CD4-positive, alpha-beta T cell (primary cell): ENCODE measurements around the gene NTRK1. TPM values are rescaled to one million over a fixed set of nuclear protein-coding genes. Genes with fewer than 3 reads are reported as not detected.

Experiments used
- ATAC-seq: fragments of 200-7000 bp; cut with Tn5 transposase; one replicate; pipeline ENCODE4 v1.10.0; 2022; ENCODE audit warnings: mild to moderate bottlenecking; ENCODE audit not compliant: poor library complexity
- CTCF ChIA-PET: fragments of 350-600 bp; sonication (Branson Sonifier 250); formaldehyde crosslinking; loops from one replicate; lab custom pipeline; 2021; ENCODE audit warnings: antibody characterized with exemption, inconsistent platforms; lab: Charles Lee
- POLR2A ChIA-PET: fragments of 350-600 bp; sonication (Branson Sonifier 250); formaldehyde crosslinking; loops from one replicate; lab custom pipeline; 2021; ENCODE audit warnings: antibody characterized with exemption, inconsistent platforms; lab: Charles Lee
- DNase-seq, 14 experiments: peaks; one replicate each; pipeline ENCODE4 v3.0.0-alpha.2; 2013 to 2020; ENCODE audit warnings: mixed read lengths in 2 of 14
- H3K27ac ChIP-seq, 2 donors: one replicate each; pipeline versions ENCODE4 v1.5.1 to v1.7.0; 2013; ENCODE audit warnings: low read length in 2 of 2, low read depth in 1 of 2, mild to moderate bottlenecking in 1 of 2
- H3K27me3 ChIP-seq, 2 experiments: 1 replicate in 1 of 2; 2 replicates in 1 of 2; pipeline versions ENCODE4 v1.6.1 to v1.7.0; 2013; ENCODE audit warnings: low read length in 2 of 2, control low read depth in 1 of 2, mild to moderate bottlenecking in 1 of 2, moderate library complexity in 1 of 2; ENCODE audit not compliant: insufficient read depth in 2 of 2, control insufficient read depth in 1 of 2
- H3K36me3 ChIP-seq: one replicate; pipeline ENCODE4 v1.6.1; 2013; ENCODE audit warnings: low read length, control low read depth; ENCODE audit not compliant: insufficient read depth
- H3K4me1 ChIP-seq: one replicate; pipeline ENCODE4 v1.6.1; 2013; ENCODE audit warnings: low read length, control low read depth; ENCODE audit not compliant: insufficient read depth
- H3K4me3 ChIP-seq: one replicate; pipeline ENCODE4 v1.5.1; 2013; ENCODE audit warnings: mild to moderate bottlenecking, low read length, moderate library complexity
- H3K9me3 ChIP-seq, 2 experiments: 1 replicate in 1 of 2; 2 replicates in 1 of 2; pipeline versions ENCODE4 v1.6.1 to v1.7.0; 2013; ENCODE audit warnings: low read length in 2 of 2, mild to moderate bottlenecking in 2 of 2, control low read depth in 1 of 2, moderate library complexity in 1 of 2; ENCODE audit not compliant: control insufficient read depth in 1 of 2, insufficient read depth in 1 of 2
- H3K27ac Mint-ChIP-seq: one replicate; pipeline ENCODE4 v1.8.0; 2020; ENCODE audit warnings: mixed read lengths
- H3K27me3 Mint-ChIP-seq: one replicate; pipeline ENCODE4 v1.8.0; 2021; ENCODE audit warnings: mixed read lengths
- H3K36me3 Mint-ChIP-seq: one replicate; pipeline ENCODE4 v1.8.0; 2021; ENCODE audit warnings: low read depth, mixed read lengths
- H3K4me1 Mint-ChIP-seq: one replicate; pipeline ENCODE4 v1.8.0; 2021; ENCODE audit warnings: low read depth, mixed read lengths
- H3K4me3 Mint-ChIP-seq: one replicate; pipeline ENCODE4 v1.8.0; 2020; ENCODE audit warnings: mild to moderate bottlenecking, mixed read lengths
- H3K9me3 Mint-ChIP-seq: one replicate; pipeline ENCODE4 v1.8.0; 2020; ENCODE audit warnings: mixed read lengths
- intact Hi-C, 2 experiments: fragments of 100-400 bp; cut with DNase I in 1 of 2; cut with micrococcal nuclease in 1 of 2; formaldehyde crosslinking; loops; one replicate each; pipeline versions ENCODE4 v1.15.1 to v1.9.0; 2023 to 2025; cut with DNase I, micrococcal nuclease
- total RNA-seq, 174 experiments: library from RNA in 2 of 174; stranded (reverse) in 2 of 174; gene quantifications; one replicate each; pipeline ENCODE4 v1.2.3 and lab custom pipeline; 2021 to 2026
- TF ChIP-seq, protein P1 (sequence below): fragments of 200-600 bp; IDR thresholded peaks from one replicate; pipeline ENCODE4 v1.8.0; 2022; ENCODE audit warnings: antibody characterized with exemption, mild to moderate bottlenecking

Gene NTRK1
- total RNA-seq, 2 experiments from 2014 or later: 0.42 to 0.52 TPM

DNA sequence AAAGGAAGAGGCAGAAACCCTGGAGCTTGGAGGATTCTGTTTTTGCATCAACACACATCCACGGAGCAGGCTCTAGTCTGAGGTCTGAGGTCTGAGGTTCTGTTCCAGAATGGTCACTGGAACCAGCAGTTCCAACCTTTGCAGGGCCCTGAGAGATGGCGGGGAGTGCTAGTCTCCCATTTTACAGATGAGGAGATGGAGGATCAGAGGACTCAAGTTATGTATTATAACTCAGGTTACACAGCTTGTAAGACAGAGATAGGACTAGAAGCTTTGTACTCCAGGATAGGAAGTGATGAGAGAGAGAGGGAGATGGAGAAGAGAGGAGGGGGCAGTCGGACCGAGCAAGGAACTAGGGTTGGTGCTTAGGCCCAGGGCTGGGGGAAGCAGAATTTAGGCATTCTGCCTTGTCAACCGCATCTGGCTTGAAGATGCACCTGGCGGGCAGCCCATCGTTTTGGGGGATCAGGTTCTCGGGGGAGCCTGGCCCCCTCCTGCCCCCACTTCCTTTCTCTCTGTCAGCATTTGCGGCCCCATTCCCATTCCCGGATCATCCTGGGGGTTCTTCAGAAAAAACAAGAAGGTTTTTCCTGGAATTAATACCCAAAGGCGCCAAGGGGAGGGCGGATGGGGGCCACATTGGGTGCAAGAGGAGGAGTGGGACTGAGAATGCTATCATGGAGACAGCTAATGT, 38.5 kb downstream of the NTRK1 start:
- TF ChIP-seq, protein P1, sequence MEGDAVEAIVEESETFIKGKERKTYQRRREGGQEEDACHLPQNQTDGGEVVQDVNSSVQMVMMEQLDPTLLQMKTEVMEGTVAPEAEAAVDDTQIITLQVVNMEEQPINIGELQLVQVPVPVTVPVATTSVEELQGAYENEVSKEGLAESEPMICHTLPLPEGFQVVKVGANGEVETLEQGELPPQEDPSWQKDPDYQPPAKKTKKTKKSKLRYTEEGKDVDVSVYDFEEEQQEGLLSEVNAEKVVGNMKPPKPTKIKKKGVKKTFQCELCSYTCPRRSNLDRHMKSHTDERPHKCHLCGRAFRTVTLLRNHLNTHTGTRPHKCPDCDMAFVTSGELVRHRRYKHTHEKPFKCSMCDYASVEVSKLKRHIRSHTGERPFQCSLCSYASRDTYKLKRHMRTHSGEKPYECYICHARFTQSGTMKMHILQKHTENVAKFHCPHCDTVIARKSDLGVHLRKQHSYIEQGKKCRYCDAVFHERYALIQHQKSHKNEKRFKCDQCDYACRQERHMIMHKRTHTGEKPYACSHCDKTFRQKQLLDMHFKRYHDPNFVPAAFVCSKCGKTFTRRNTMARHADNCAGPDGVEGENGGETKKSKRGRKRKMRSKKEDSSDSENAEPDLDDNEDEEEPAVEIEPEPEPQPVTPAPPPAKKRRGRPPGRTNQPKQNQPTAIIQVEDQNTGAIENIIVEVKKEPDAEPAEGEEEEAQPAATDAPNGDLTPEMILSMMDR: no peak
- Mint-ChIP-seq H3K9me3 (no peaks in the 10 kb centered on the region), H3K4me1 (peaks cover 6% of the 10 kb centered on the region), H3K36me3 (no peaks in the 10 kb centered on the region), H3K27me3 (peaks cover 48% of the 10 kb centered on the region), H3K27ac (no peak overlapping the region), H3K4me3 (no peak overlapping the region)
- H3K27me3 ChIP-seq: peaks cover 3 to 17% of the 10 kb centered on the region in 2 experiments
- DNase-seq: no peak
- H3K9me3 ChIP-seq: no peaks in the 10 kb centered on the region
- ChIA-PET CTCF (interaction anchor here (2.1 kb wide), 1 partner anchor 11 kb away, joined by 6 read pairs; no protein-coding TSS in a partner anchor), POLR2A (no interaction called here)
- no peak overlapping the region for H3K4me3 ChIP-seq
- H3K27ac ChIP-seq: no peak overlapping the region
- intact Hi-C loops: no loop called here
- H3K36me3 ChIP-seq: no peaks in the 10 kb centered on the region
- ATAC-seq: no peak
- peaks cover 3% of the 10 kb centered on the region for H3K4me1 ChIP-seq

GRCh38 chr1:156899956-156900718, 39.5 kb downstream of the NTRK1 start:
- Mint-ChIP-seq H3K4me3 (no peak overlapping the region), H3K27ac (no peak overlapping the region), H3K27me3 (peaks cover 39% of the 10 kb centered on the region), H3K36me3 (no peaks in the 10 kb centered on the region), H3K4me1 (peaks cover 3% of the 10 kb centered on the region), H3K9me3 (no peaks in the 10 kb centered on the region)
- H3K4me3 ChIP-seq: no peak overlapping the region
- CTCF ChIA-PET: interaction anchor here (2.1 kb wide), 1 partner anchor 10 kb away, joined by 6 read pairs; no protein-coding TSS in a partner anchor
- H3K36me3 ChIP-seq: no peaks in the 10 kb centered on the region
- DNase-seq (no peak), ATAC-seq (no peak)
- no peak overlapping the region for H3K27ac ChIP-seq
- intact Hi-C loops: no loop called here
- peaks cover 3% of the 10 kb centered on the region for H3K4me1 ChIP-seq
- no peaks in the 10 kb centered on the region for H3K9me3 ChIP-seq
- TF ChIP-seq, protein P1: no peak
- POLR2A ChIA-PET: no interaction called here
- peaks cover 0 to 7% of the 10 kb centered on the region in 2 experiments for H3K27me3 ChIP-seq

GRCh38 chr1:156900896-156901589, 40.4 kb downstream of the NTRK1 start:
- Histone ChIP-seq H3K9me3 (peaks cover 0 to under 1% of the 10 kb centered on the region in 2 experiments), H3K27ac (no peak overlapping the region), H3K27me3 (peaks cover 0 to 5% of the 10 kb centered on the region in 2 experiments), H3K4me1 (peaks cover 3% of the 10 kb centered on the region), H3K36me3 (no peaks in the 10 kb centered on the region), H3K4me3 (no peak overlapping the region)
- Mint-ChIP-seq H3K36me3 (no peaks in the 10 kb centered on the region), H3K27ac (no peak overlapping the region), H3K4me1 (peaks cover 3% of the 10 kb centered on the region), H3K9me3 (no peaks in the 10 kb centered on the region), H3K27me3 (peaks cover 32% of the 10 kb centered on the region), H3K4me3 (no peak overlapping the region)
- intact Hi-C loops: no loop called here
- CTCF ChIA-PET: interaction anchor here (0.8 kb wide), 1 partner anchor 33 kb away, joined by 3 read pairs; no protein-coding TSS in a partner anchor
- DNase-seq: no peak
- no peak for ATAC-seq
- TF ChIP-seq, protein P1: no peak
- POLR2A ChIA-PET: no interaction called here
